GM12892 (cell line): ENCODE data around the gene CHIA.

Source experiments
- POLR2A ChIP-seq: IDR thresholded peaks from 2 replicates; pipeline ENCODE4 v1.6.1; 2011; ENCODE audit warnings: low read depth, low read length, control low read depth
- POLR2AphosphoS5 ChIP-seq: IDR thresholded peaks from 2 replicates; pipeline ENCODE4 v1.6.1; 2011; ENCODE audit warnings: low read depth, low read length, control low read depth
- TAF1 ChIP-seq: IDR thresholded peaks from 2 replicates; pipeline ENCODE4 v1.6.1; 2011; ENCODE audit warnings: low read depth, mild to moderate bottlenecking, control low read depth, low read length, borderline replicate concordance

DNA sequence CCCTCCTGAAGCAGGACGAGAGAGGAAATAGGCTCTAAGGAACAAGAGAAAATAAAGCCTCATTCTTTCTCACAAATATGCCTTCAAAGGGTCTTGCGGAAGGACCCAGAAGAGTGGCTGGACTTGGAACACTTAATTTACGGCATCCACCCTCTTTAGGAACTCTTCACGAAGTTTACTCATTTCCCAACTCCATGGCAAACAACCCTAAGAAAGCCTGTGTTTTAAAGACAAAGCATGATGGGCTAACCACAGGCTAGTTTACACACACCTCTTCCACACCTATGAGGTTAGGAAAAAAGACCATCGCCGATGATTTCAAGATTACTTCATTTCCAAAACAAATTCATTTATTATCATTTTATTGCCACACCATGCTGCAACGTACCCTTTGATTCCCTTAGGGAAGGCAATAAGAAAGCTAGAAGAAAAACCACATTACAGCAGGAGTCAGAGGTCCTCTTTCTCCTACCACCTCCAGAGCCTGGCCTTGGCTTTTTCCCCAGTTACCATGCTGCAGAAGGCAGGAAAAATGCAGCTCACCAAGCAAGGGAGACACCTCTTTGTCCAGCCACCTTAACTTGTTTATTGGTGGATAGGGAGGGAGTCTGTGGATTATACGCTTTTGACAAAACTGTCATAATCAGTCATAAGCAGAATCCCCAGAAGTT is 33.5 kb upstream of the CHIA start:
- TF ChIP-seq POLR2A (no peak), TAF1 (no peak), POLR2AphosphoS5 (no peak)
